Measurements from ENCODE around the gene BTBD17.
A peak's percentile ranks its signal among the peaks of the same experiment; 100 is the strongest.

DNA sequence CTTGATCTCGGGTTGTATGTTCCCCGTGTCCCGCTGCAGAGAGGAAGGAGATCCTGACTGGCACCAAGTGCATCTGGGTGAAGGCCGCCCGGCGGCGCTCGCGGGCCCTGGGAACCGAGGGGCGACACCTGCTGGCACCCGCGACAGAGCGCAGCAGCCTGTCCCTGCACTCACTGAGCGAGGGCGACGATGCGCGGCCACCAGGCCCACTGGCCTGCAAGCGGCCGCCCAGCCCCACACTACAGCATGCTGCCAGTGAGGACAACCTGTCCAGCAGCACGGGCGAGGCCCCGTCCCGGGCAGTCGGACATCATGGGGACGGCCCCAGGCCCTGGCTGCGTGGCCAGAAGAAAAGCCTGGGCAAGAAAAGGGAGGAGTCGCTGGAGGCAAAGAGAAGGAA, 7.5 kb downstream of the BTBD17 start:
- TF ChIP-seq, protein P1, sequence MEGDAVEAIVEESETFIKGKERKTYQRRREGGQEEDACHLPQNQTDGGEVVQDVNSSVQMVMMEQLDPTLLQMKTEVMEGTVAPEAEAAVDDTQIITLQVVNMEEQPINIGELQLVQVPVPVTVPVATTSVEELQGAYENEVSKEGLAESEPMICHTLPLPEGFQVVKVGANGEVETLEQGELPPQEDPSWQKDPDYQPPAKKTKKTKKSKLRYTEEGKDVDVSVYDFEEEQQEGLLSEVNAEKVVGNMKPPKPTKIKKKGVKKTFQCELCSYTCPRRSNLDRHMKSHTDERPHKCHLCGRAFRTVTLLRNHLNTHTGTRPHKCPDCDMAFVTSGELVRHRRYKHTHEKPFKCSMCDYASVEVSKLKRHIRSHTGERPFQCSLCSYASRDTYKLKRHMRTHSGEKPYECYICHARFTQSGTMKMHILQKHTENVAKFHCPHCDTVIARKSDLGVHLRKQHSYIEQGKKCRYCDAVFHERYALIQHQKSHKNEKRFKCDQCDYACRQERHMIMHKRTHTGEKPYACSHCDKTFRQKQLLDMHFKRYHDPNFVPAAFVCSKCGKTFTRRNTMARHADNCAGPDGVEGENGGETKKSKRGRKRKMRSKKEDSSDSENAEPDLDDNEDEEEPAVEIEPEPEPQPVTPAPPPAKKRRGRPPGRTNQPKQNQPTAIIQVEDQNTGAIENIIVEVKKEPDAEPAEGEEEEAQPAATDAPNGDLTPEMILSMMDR (IDR thresholded peaks at IDR 0.05): peak in 5 of 6 experiments; percentile 14 to 44 (median 36)
- TF ChIP-seq POLR2A (IDR thresholded peaks at IDR 0.05): no peak

Measured in adrenal gland (tissue), 5 donors.